Measurements from ENCODE around the gene SLC35F3.
A peak's percentile ranks its signal among the peaks of the same experiment; 100 is the strongest.

Gene SLC35F3

GRCh38 chr1:234039603-234040002 lies 135.1 kb downstream of the SLC35F3 start:
- FAIRE-seq (no peak), DNase-seq (ENCODE audit: insufficient read length, low spot score) (no peak)
- TF ChIP-seq POU2F2 (IDR thresholded peaks at IDR 0.05; ENCODE audit: low read depth, low read length) (no peak), POLR2AphosphoS5 (IDR thresholded peaks at IDR 0.05; ENCODE audit: low read depth, low read length) (no peak), PAX5 (IDR thresholded peaks at IDR 0.05; ENCODE audit: insufficient read depth, low read length, severe bottlenecking) (no peak), TAF1 (IDR thresholded peaks at IDR 0.05; ENCODE audit: low read depth, low read length) (no peak), POLR2A (IDR thresholded peaks at IDR 0.05; ENCODE audit: low read depth, low read length) (no peak), SPI1 (IDR thresholded peaks at IDR 0.05; ENCODE audit: low read depth, low read length) (no peak)

GRCh38 chr1:234040446-234041317 lies 136.2 kb downstream of the SLC35F3 start:
- FAIRE-seq = no peak
- DNase-seq (ENCODE audit: insufficient read length, low spot score) = no peak

GRCh38 chr1:234044079-234044478 lies 139.6 kb downstream of the SLC35F3 start:
- TF ChIP-seq POLR2A (IDR thresholded peaks at IDR 0.05; ENCODE audit: low read depth, low read length) = no peak
- no peak for TF ChIP-seq POLR2AphosphoS5 (IDR thresholded peaks at IDR 0.05; ENCODE audit: low read depth, low read length)
- TF ChIP-seq TAF1 (IDR thresholded peaks at IDR 0.05; ENCODE audit: low read depth, low read length) = no peak
- TF ChIP-seq POU2F2 (IDR thresholded peaks at IDR 0.05; ENCODE audit: low read depth, low read length) = no peak
- no peak for TF ChIP-seq SPI1 (IDR thresholded peaks at IDR 0.05; ENCODE audit: low read depth, low read length)
- no peak for TF ChIP-seq PAX5 (IDR thresholded peaks at IDR 0.05; ENCODE audit: insufficient read depth, low read length, severe bottlenecking)
- DNase-seq (ENCODE audit: insufficient read length, low spot score) (no peak), FAIRE-seq (no peak)

More at GRCh38 chr1:234040446-234041317, 136.2 kb downstream of the SLC35F3 start:
- TF ChIP-seq POU2F2 (IDR thresholded peaks at IDR 0.05; ENCODE audit: low read depth, low read length) (no peak), POLR2AphosphoS5 (IDR thresholded peaks at IDR 0.05; ENCODE audit: low read depth, low read length) (no peak), PAX5 (IDR thresholded peaks at IDR 0.05; ENCODE audit: insufficient read depth, low read length, severe bottlenecking) (no peak), POLR2A (IDR thresholded peaks at IDR 0.05; ENCODE audit: low read depth, low read length) (no peak), SPI1 (IDR thresholded peaks at IDR 0.05; ENCODE audit: low read depth, low read length) (no peak), TAF1 (IDR thresholded peaks at IDR 0.05; ENCODE audit: low read depth, low read length) (no peak)

- DNase-seq (ENCODE audit: insufficient read length, low spot score) = no peak
- TF ChIP-seq SPI1 (IDR thresholded peaks at IDR 0.05; ENCODE audit: low read depth, low read length) (no peak), POU2F2 (IDR thresholded peaks at IDR 0.05; ENCODE audit: low read depth, low read length) (no peak), POLR2AphosphoS5 (IDR thresholded peaks at IDR 0.05; ENCODE audit: low read depth, low read length) (no peak), PAX5 (IDR thresholded peaks at IDR 0.05; ENCODE audit: insufficient read depth, low read length, severe bottlenecking) (no peak), POLR2A (IDR thresholded peaks at IDR 0.05; ENCODE audit: low read depth, low read length) (no peak), TAF1 (IDR thresholded peaks at IDR 0.05; ENCODE audit: low read depth, low read length) (no peak)
- FAIRE-seq = no peak
Observed at GRCh38 chr1:234047123-234047522, 142.6 kb downstream of the SLC35F3 start.

- DNase-seq (ENCODE audit: insufficient read length, low spot score) = no peak
- no peak for FAIRE-seq
- TF ChIP-seq POLR2AphosphoS5 (IDR thresholded peaks at IDR 0.05; ENCODE audit: low read depth, low read length) (no peak), SPI1 (IDR thresholded peaks at IDR 0.05; ENCODE audit: low read depth, low read length) (no peak), POU2F2 (IDR thresholded peaks at IDR 0.05; ENCODE audit: low read depth, low read length) (no peak), POLR2A (IDR thresholded peaks at IDR 0.05; ENCODE audit: low read depth, low read length) (no peak), TAF1 (IDR thresholded peaks at IDR 0.05; ENCODE audit: low read depth, low read length) (no peak), PAX5 (IDR thresholded peaks at IDR 0.05; ENCODE audit: insufficient read depth, low read length, severe bottlenecking) (no peak)
Observed at GRCh38 chr1:234062166-234062565, 157.7 kb downstream of the SLC35F3 start.

GRCh38 chr1:234065794-234066447 lies 161.4 kb downstream of the SLC35F3 start:
- TF ChIP-seq POU2F2 (IDR thresholded peaks at IDR 0.05; ENCODE audit: low read depth, low read length) (peak; percentile 37; the same call in 1 of the 2 replicates), PAX5 (IDR thresholded peaks at IDR 0.05; ENCODE audit: insufficient read depth, low read length, severe bottlenecking) (no peak), POLR2AphosphoS5 (IDR thresholded peaks at IDR 0.05; ENCODE audit: low read depth, low read length) (no peak), TAF1 (IDR thresholded peaks at IDR 0.05; ENCODE audit: low read depth, low read length) (no peak), SPI1 (IDR thresholded peaks at IDR 0.05; ENCODE audit: low read depth, low read length) (no peak), POLR2A (IDR thresholded peaks at IDR 0.05; ENCODE audit: low read depth, low read length) (no peak)
- peak; percentile 77 for FAIRE-seq
- no peak for DNase-seq (ENCODE audit: insufficient read length, low spot score)

GRCh38 chr1:234067581-234068337 lies 163.3 kb downstream of the SLC35F3 start:
- DNase-seq (ENCODE audit: insufficient read length, low spot score) (no peak), FAIRE-seq (no peak)
- TF ChIP-seq POLR2A (IDR thresholded peaks at IDR 0.05; ENCODE audit: low read depth, low read length) (no peak), SPI1 (IDR thresholded peaks at IDR 0.05; ENCODE audit: low read depth, low read length) (no peak), POLR2AphosphoS5 (IDR thresholded peaks at IDR 0.05; ENCODE audit: low read depth, low read length) (no peak), PAX5 (IDR thresholded peaks at IDR 0.05; ENCODE audit: insufficient read depth, low read length, severe bottlenecking) (no peak)

GRCh38 chr1:234069760-234070159 lies 165.3 kb downstream of the SLC35F3 start:
- TF ChIP-seq PAX5 (IDR thresholded peaks at IDR 0.05; ENCODE audit: insufficient read depth, low read length, severe bottlenecking) (no peak), POLR2A (IDR thresholded peaks at IDR 0.05; ENCODE audit: low read depth, low read length) (no peak), POU2F2 (IDR thresholded peaks at IDR 0.05; ENCODE audit: low read depth, low read length) (no peak), POLR2AphosphoS5 (IDR thresholded peaks at IDR 0.05; ENCODE audit: low read depth, low read length) (no peak)
- FAIRE-seq = no peak
- no peak for DNase-seq (ENCODE audit: insufficient read length, low spot score)

- no peak for DNase-seq (ENCODE audit: insufficient read length, low spot score)
- no peak for FAIRE-seq
- no peak for TF ChIP-seq TAF1 (IDR thresholded peaks at IDR 0.05; ENCODE audit: low read depth, low read length)
- no peak for TF ChIP-seq POLR2A (IDR thresholded peaks at IDR 0.05; ENCODE audit: low read depth, low read length)
- TF ChIP-seq POU2F2 (IDR thresholded peaks at IDR 0.05; ENCODE audit: low read depth, low read length) = no peak
- no peak for TF ChIP-seq SPI1 (IDR thresholded peaks at IDR 0.05; ENCODE audit: low read depth, low read length)
- no peak for TF ChIP-seq PAX5 (IDR thresholded peaks at IDR 0.05; ENCODE audit: insufficient read depth, low read length, severe bottlenecking)
- TF ChIP-seq POLR2AphosphoS5 (IDR thresholded peaks at IDR 0.05; ENCODE audit: low read depth, low read length) = no peak
Observed at GRCh38 chr1:234072793-234073192, 168.3 kb downstream of the SLC35F3 start.

Measured in GM12891 (cell line).